Chondrocyte (in vitro differentiated cells): ENCODE data around the gene XPOT. TPM values are rescaled to one million over a fixed set of nuclear protein-coding genes. Genes with fewer than 3 reads are reported as not detected.

Experiments used
- DNase-seq: peaks from one replicate; pipeline ENCODE4 v3.0.0; 2021; ENCODE audit warnings: mixed read lengths, low spot score
- H3K27ac Mint-ChIP-seq: one replicate; pipeline ENCODE4 v1.8.0; 2021; ENCODE audit warnings: mild to moderate bottlenecking, moderate library complexity, mixed read lengths; ENCODE audit not compliant: unreplicated experiment
- H3K27me3 Mint-ChIP-seq: 2 replicates; pipeline ENCODE4 v1.8.0; 2021; ENCODE audit warnings: low read depth, mixed read lengths
- H3K36me3 Mint-ChIP-seq: 2 replicates; pipeline ENCODE4 v1.8.0; 2021; ENCODE audit warnings: low read depth, mixed read lengths
- H3K4me1 Mint-ChIP-seq: 2 replicates; pipeline ENCODE4 v1.8.0; 2021; ENCODE audit warnings: low read depth, mild to moderate bottlenecking, mixed read lengths
- H3K4me3 Mint-ChIP-seq: one replicate; pipeline ENCODE4 v1.8.0; 2021; ENCODE audit warnings: mild to moderate bottlenecking, moderate library complexity, mixed read lengths; ENCODE audit not compliant: unreplicated experiment
- H3K9me3 Mint-ChIP-seq: 2 replicates; pipeline ENCODE4 v1.8.0; 2021; ENCODE audit warnings: low read depth, mixed read lengths
- CTCF ChIP-seq: fragments of 200-600 bp; sonication (generic); IDR thresholded peaks from 2 replicates; pipeline ENCODE4 v1.5.0; 2021; ENCODE audit warnings: antibody characterized with exemption, mild to moderate bottlenecking, moderate library complexity
- total RNA-seq: library from RNA; stranded (reverse); gene quantifications from 3 replicates; pipeline ENCODE4 v1.2.1, GENCODE V29; 2021

XPOT gene
- total RNA-seq, 1 donor from 2014 or later = 213 TPM

- H3K9me3 Mint-ChIP-seq = no peaks in the 10 kb centered on the region
- no peak for TF ChIP-seq CTCF
- DNase-seq = no peak
- peaks cover 40% of the 10 kb centered on the region for H3K36me3 Mint-ChIP-seq
- H3K27ac Mint-ChIP-seq = no peak overlapping the region
- H3K4me3 Mint-ChIP-seq = no peak overlapping the region
- H3K4me1 Mint-ChIP-seq = no peaks in the 10 kb centered on the region
- no peaks in the 10 kb centered on the region for H3K27me3 Mint-ChIP-seq
Observed at GRCh38 chr12:64419696-64420095, 15.5 kb downstream of the XPOT start.

- Mint-ChIP-seq H3K9me3 (no peaks in the 10 kb centered on the region), H3K27ac (no peak overlapping the region), H3K36me3 (peaks cover 68% of the 10 kb centered on the region), H3K4me3 (no peak overlapping the region), H3K27me3 (no peaks in the 10 kb centered on the region), H3K4me1 (peaks cover 25% of the 10 kb centered on the region)
- no peak for TF ChIP-seq CTCF
- no peak for DNase-seq
Observed at GRCh38 chr12:64427988-64428387, 23.8 kb downstream of the XPOT start.

- Mint-ChIP-seq H3K4me3 (no peak overlapping the region), H3K27ac (no peak overlapping the region), H3K36me3 (peaks cover 67% of the 10 kb centered on the region), H3K27me3 (no peaks in the 10 kb centered on the region), H3K9me3 (no peaks in the 10 kb centered on the region), H3K4me1 (peaks cover 25% of the 10 kb centered on the region)
- TF ChIP-seq CTCF = no peak
- no peak for DNase-seq
Observed at GRCh38 chr12:64428956-64429355, 24.8 kb downstream of the XPOT start.

GRCh38 chr12:64430886-64431285 is 26.7 kb downstream of the XPOT start:
- H3K4me3 Mint-ChIP-seq = no peak overlapping the region
- H3K27me3 Mint-ChIP-seq = no peaks in the 10 kb centered on the region
- DNase-seq = no peak
- TF ChIP-seq CTCF = no peak
- H3K36me3 Mint-ChIP-seq = peaks cover 65% of the 10 kb centered on the region
- peak overlapping the region; percentile 85 for H3K27ac Mint-ChIP-seq
- H3K4me1 Mint-ChIP-seq = peaks cover 25% of the 10 kb centered on the region
- no peaks in the 10 kb centered on the region for H3K9me3 Mint-ChIP-seq

- no peak for DNase-seq
- no peaks in the 10 kb centered on the region for H3K27me3 Mint-ChIP-seq
- no peak overlapping the region for H3K4me3 Mint-ChIP-seq
- TF ChIP-seq CTCF = no peak
- H3K9me3 Mint-ChIP-seq = no peaks in the 10 kb centered on the region
- H3K36me3 Mint-ChIP-seq = peaks cover 63% of the 10 kb centered on the region
- peaks cover 25% of the 10 kb centered on the region for H3K4me1 Mint-ChIP-seq
- peak overlapping the region; percentile 85 for H3K27ac Mint-ChIP-seq
Observed at GRCh38 chr12:64431791-64432190, 27.6 kb downstream of the XPOT start.
